Measurements from ENCODE around the gene FLOT1. TPM values are rescaled to one million over a fixed set of nuclear protein-coding genes. Genes with fewer than 3 reads are reported as not detected.

FLOT1 gene
- total RNA-seq, 1 experiment from 2014 or later: 110 TPM

DNA sequence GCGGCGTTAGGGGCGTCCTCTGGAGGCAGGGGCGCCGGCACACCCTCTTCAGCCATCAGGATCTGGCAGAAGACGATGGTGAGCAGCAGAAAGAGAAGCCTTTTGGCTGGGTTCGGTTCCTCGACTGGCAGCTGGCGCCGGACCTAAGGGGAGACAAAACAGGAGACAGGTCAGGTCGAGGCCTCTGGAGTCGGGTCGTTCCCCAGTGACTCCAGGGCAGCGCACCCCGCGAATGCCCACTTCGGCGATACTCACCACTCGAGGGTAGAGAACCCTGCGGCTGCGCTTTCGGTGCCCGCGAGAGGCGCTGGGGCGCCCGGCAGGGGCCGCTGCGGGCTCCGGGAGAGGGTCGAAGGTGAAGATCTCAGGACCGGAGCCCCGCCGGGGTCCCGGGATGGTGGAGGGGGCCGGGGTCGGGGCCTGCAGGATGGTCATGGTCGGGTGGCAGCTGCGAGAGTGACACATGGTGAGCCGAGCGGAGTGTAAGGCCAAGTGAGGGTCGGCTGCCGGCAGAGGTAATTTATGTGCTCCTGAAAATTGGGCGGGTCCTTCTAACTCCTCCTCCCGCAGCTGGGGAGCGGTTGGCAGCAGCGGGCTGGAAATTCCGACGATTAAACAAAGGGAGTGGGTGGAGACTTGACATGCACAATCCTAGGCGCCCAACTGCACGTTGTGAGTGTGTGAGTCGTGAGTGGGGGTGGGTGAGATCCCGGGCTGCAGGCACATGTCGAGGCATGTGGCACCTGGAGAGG lies 1.7 kb upstream of the FLOT1 start, which contains the start of gene IER3 (continued):
- TF ChIP-seq E2F5 (CRISPR knock-in tag; IDR thresholded peaks at IDR 0.05) (no peak), ESRRA (CRISPR knock-in tag; IDR thresholded peaks at IDR 0.05; ENCODE audit: borderline replicate concordance) (no peak), TCF7 (CRISPR knock-in tag; IDR thresholded peaks at IDR 0.05; ENCODE audit: low read depth) (no peak), ZNF512 (CRISPR knock-in tag; IDR thresholded peaks at IDR 0.05; ENCODE audit: borderline replicate concordance) (no peak), GABPB1 (CRISPR knock-in tag; IDR thresholded peaks at IDR 0.05) (peak; percentile 61; the same call in 1 of the 2 replicates)

DNA sequence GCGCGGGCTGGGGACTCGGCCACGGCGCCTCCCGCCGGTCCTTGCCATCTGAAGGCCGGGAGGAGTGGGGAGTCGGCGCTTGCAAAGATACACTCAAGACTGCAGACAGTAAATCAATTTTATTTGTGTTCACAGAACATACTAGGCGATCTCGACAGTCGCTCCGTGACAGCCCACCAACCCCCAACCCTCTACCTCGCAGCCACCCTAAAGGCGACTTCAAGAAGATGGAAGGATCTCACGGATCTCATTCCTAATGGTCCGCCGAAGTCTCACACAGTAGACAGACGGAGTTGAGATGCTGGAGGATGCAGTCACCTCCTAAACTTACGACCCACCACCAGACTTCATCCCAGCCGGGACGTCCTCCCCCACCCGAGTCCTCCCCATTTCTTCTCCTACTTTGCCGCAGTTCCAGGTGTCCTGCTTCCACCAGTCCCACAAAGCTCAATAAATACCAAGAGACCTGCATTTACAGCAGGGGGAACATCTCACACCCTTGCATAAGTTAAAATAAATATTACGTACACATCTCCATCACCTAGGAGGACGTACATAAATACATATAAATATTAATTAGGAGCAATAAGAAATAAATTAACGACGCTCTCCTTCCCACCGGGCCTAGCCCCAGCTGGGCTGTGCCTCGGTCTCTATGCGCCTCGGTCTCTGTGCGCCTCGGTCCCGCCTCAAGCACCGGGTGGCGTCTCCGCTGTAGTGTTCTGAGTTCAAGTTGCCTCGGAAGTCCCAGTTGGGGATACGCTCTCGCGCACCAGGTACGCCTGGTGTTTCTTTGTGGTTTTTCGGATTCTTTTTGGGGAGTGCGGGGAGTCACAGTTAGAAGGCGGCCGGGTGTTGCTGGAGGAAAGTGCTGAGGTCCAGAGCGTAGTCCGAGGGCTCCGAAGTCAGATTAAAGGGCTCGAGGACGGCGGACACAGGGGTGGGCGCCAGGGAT lies 889 bp upstream of the FLOT1 start:
- no peak; the same call in 1 of the 2 replicates for ATAC-seq
- H3K4me1 Mint-ChIP-seq: peaks cover 27% of the 10 kb centered on the region
- CTCF ChIA-PET: interaction anchor here (1.1 to 2.8 kb wide), 8 partner anchors 9 to 336 kb away, joined by 3 to 13 read pairs (median 4); no protein-coding TSS in a partner anchor

More for the DNA sequence above, 889 bp upstream of the FLOT1 start:
- Mint-ChIP-seq H3K27ac (peak overlapping the region; percentile 93), H3K9me3 (no peaks in the 10 kb centered on the region), H3K27me3 (ENCODE audit: low read depth) (peaks cover 5% of the 10 kb centered on the region; the same call in 1 of the 2 replicates), H3K4me3 (peak overlapping the region; percentile 98), H3K36me3 (peaks cover 40% of the 10 kb centered on the region)
- no peak for DNase-seq (ENCODE audit: low spot score)
- POLR2A ChIA-PET: interaction anchor here (0.6 to 1.3 kb wide), 3 partner anchors 10 to 137 kb away, joined by 3 to 4 read pairs (median 3); no protein-coding TSS in a partner anchor
- TF ChIP-seq PRDM15 (CRISPR knock-in tag; IDR thresholded peaks at IDR 0.05) (no peak), GABPB1 (CRISPR knock-in tag; IDR thresholded peaks at IDR 0.05) (peak; percentile 18; the same call in 1 of the 2 replicates), ZNF671 (CRISPR knock-in tag; IDR thresholded peaks at IDR 0.05) (no peak), IRF2 (CRISPR knock-in tag; IDR thresholded peaks at IDR 0.05; ENCODE audit: borderline replicate concordance, low read depth) (no peak), ZNF263 (CRISPR knock-in tag; IDR thresholded peaks at IDR 0.05; ENCODE audit: low read depth) (peak; percentile 80; the same call in 1 of the 2 replicates), PREB (CRISPR knock-in tag; IDR thresholded peaks at IDR 0.05; ENCODE audit: borderline replicate concordance) (no peak), MYBL2 (CRISPR knock-in tag; IDR thresholded peaks at IDR 0.05) (0 out of 2 replicates have a peak, but pooled peaks have one; percentile 31)
- TF ChIP-seq, protein P1, sequence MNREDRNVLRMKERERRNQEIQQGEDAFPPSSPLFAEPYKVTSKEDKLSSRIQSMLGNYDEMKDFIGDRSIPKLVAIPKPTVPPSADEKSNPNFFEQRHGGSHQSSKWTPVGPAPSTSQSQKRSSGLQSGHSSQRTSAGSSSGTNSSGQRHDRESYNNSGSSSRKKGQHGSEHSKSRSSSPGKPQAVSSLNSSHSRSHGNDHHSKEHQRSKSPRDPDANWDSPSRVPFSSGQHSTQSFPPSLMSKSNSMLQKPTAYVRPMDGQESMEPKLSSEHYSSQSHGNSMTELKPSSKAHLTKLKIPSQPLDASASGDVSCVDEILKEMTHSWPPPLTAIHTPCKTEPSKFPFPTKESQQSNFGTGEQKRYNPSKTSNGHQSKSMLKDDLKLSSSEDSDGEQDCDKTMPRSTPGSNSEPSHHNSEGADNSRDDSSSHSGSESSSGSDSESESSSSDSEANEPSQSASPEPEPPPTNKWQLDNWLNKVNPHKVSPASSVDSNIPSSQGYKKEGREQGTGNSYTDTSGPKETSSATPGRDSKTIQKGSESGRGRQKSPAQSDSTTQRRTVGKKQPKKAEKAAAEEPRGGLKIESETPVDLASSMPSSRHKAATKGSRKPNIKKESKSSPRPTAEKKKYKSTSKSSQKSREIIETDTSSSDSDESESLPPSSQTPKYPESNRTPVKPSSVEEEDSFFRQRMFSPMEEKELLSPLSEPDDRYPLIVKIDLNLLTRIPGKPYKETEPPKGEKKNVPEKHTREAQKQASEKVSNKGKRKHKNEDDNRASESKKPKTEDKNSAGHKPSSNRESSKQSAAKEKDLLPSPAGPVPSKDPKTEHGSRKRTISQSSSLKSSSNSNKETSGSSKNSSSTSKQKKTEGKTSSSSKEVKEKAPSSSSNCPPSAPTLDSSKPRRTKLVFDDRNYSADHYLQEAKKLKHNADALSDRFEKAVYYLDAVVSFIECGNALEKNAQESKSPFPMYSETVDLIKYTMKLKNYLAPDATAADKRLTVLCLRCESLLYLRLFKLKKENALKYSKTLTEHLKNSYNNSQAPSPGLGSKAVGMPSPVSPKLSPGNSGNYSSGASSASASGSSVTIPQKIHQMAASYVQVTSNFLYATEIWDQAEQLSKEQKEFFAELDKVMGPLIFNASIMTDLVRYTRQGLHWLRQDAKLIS (CRISPR knock-in tag; IDR thresholded peaks at IDR 0.05; ENCODE audit: borderline replicate concordance): peak; percentile 9; the same call in 1 of the 2 replicates

Measured in WTC11 (cell line).